HG02588 (cell line): ENCODE measurements around the gene CFAP54.

Experiments
- ATAC-seq: cut with Tn5 transposase; IDR thresholded peaks from one replicate; pipeline ENCODE4 v1.9.1; 2021; ENCODE audit warnings: mild to moderate bottlenecking, moderate library complexity; ENCODE audit not compliant: unreplicated experiment

CFAP54 gene

GRCh38 chr12:96881608-96882007 is 392.2 kb downstream of the CFAP54 start:
- no peak for ATAC-seq

- no peak for ATAC-seq
These were observed 393.5 kb downstream of the CFAP54 start for GRCh38 chr12:96882862-96883261.

DNA sequence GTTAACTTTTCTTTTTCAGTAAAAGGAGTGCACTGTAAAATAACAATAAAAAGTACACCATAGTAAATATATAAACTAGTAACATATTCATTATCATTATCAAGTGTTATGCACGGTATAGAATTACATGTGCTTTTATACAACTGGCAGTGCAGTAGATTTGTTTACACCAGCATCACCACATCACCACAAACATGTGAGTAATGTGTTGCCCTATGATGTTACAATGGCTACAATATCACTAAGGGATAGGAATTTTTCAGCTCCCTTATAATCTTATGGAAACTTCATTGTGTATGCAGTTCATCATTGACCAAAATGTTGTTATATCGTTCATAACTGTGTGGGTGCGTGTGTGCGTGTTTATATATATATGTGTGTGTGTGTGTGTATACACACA is 394.2 kb downstream of the CFAP54 start:
- no peak for ATAC-seq

DNA sequence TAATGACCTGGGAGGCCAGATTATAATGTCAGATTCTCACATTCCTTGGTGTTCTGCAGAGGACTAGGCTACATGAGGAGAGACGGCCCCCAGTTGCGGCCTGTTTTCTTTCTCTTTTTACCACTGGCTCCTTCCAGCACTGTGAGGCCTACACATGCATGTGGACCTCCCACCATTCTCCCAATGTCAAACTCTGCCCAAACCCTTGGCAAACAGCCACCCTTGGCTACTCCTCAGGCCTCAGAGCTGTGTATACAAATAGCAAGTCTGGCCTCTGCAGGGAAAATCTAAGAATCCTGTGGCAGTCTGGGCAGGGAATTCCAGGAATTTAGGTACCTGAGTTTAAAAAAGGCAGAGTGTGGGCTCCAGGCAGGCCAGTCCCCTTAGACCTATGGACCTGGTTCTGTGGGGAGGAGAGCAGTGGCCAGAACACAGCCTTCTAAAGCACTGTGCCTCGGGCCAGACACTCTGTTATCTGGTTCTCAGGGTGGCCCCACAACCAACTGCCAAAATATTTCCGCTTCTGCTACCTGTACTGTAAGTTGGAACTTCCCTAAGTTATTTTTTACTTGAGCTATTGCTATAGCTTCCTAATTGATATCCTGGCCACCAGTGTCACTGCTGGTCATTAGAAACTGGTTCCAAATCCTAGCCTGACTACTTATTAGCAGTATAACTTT is 397.8 kb downstream of the CFAP54 start:
- ATAC-seq = no peak

- ATAC-seq = no peak
These were observed 400.0 kb downstream of the CFAP54 start for GRCh38 chr12:96889273-96889933.

- ATAC-seq = no peak
These were observed 401.0 kb downstream of the CFAP54 start for GRCh38 chr12:96890331-96890730.

- no peak for ATAC-seq
These were observed 402.7 kb downstream of the CFAP54 start for GRCh38 chr12:96892104-96892503.

DNA sequence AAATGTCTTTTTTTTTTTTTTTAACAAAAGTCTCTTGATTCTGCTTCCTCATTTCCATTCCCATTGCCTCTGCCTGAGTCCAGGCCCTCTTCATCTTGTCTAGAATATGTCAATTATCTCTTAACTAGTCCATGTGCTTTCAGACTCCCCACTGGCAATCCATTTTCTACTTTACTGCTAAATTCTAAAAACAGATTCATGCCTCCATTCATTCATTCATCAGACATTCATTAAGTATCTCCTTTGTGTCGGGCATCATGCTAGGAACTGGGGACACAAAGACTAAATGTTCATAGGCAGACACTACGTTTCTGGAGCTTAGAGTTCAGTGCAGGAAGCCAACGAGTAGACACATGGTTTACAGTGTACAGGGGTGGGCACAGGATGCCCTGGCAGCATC is 408.0 kb downstream of the CFAP54 start:
- no peak for ATAC-seq

GRCh38 chr12:96901175-96901574 is 411.8 kb downstream of the CFAP54 start:
- no peak for ATAC-seq

GRCh38 chr12:96902076-96902475 is 412.7 kb downstream of the CFAP54 start:
- no peak for ATAC-seq

DNA sequence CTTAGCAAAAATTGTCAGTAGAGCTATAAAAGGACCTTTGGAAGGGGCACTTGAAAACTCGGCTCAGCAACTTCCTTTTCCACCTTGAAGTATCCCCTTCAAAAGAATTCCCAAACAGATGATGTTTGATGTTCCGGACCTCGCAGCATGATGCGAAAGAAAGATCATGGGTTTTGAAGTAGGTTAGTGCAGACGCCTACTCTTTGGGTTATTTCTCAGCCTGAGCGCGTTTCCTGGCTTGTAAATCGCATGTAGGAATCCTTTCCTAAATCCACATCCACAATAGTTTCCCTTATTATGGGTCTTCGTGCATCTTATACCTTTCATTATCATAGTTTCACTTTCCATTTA is 417.1 kb downstream of the CFAP54 start:
- no peak for ATAC-seq

- peak; percentile 94 for ATAC-seq
These were observed 417.7 kb downstream of the CFAP54 start, which contains the start of gene NEDD1 for GRCh38 chr12:96906849-96907670. TSS of gene NEDD1 (plus strand) at chr12:96907257. CDS start at chr12:96909760, 2,503 bp downstream.

- ATAC-seq = peak; percentile 28
These were observed 418.5 kb downstream of the CFAP54 start for GRCh38 chr12:96907671-96908422.

- no peak for ATAC-seq
These were observed 419.0 kb downstream of the CFAP54 start for GRCh38 chr12:96908423-96908675.

DNA sequence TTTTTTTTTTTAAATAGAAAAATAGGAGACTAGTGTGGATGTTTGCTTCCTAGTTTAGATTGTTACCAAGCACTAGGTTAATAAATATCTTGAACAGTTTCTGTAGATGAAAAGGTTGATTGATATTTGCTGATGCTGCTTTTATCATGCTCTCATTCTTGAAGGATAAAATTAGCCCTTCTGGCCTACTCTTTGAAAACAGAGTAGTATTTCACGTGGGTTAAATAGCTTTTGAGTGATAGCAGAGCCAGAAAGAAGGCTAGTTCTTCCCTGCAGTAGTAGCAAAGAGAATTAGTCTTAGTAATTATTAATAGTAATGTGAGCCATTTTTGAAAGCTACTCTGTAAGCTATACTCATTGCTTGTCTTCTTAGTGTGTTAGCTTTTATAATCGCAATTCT is 422.9 kb downstream of the CFAP54 start:
- ATAC-seq = no peak

DNA sequence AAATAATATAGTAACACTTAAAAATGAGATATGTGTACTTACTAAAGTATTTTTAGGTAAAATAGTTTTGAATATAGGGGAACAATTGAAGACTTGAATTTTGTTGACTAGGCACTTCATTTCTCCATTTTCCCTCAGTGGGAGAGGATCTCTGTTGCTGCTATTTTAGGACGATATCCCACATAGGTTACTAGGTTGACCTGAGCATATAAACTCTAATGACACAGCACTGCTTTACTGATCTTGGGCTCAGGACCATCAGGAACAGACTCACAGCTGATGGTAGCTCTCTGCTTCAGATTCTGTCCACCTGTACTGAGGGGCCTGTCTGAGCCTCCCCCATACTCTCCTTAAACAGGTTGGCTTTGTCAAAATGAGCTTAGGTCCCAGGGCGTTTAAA is 423.6 kb downstream of the CFAP54 start:
- no peak for ATAC-seq

- no peak for ATAC-seq
These were observed 430.3 kb downstream of the CFAP54 start for GRCh38 chr12:96919510-96920210.
